Stimulated activated CD8-positive, alpha-beta memory T cell treated with anti-CD3 and anti-CD28 coated beads, Interleukin-4, amount 100 ng/mL, for 48 hours (primary cell): ENCODE results near the gene HSPA4.

ENCODE experiments used
- DNase-seq: peaks from one replicate; pipeline ENCODE4 v3.0.0-alpha.2; 2020

Gene HSPA4

GRCh38 chr5:133106761-133107572, 55.2 kb downstream of the HSPA4 start:
- no peak for DNase-seq

GRCh38 chr5:133108481-133108921, 56.7 kb downstream of the HSPA4 start:
- no peak for DNase-seq

- DNase-seq: no peak
Observed at GRCh38 chr5:133109655-133110483, 58.1 kb downstream of the HSPA4 start.

GRCh38 chr5:133110709-133111108, 58.9 kb downstream of the HSPA4 start:
- DNase-seq: no peak

GRCh38 chr5:133111299-133111698, 59.5 kb downstream of the HSPA4 start:
- DNase-seq: peak; percentile 90

GRCh38 chr5:133112026-133112660, 60.3 kb downstream of the HSPA4 start:
- DNase-seq: no peak

- DNase-seq: peak; percentile 78
Observed at GRCh38 chr5:133113331-133114061, 61.7 kb downstream of the HSPA4 start.

GRCh38 chr5:133114166-133114932, 62.5 kb downstream of the HSPA4 start:
- DNase-seq: no peak

GRCh38 chr5:133114933-133115310, 63.1 kb downstream of the HSPA4 start:
- DNase-seq: no peak

GRCh38 chr5:133116601-133117000, 64.8 kb downstream of the HSPA4 start:
- no peak for DNase-seq

GRCh38 chr5:133117166-133117911, 65.5 kb downstream of the HSPA4 start:
- DNase-seq: no peak

GRCh38 chr5:133117912-133118445, 66.2 kb downstream of the HSPA4 start:
- DNase-seq: no peak

GRCh38 chr5:133118741-133119140, 66.9 kb downstream of the HSPA4 start:
- no peak for DNase-seq

GRCh38 chr5:133119233-133119711, 67.5 kb downstream of the HSPA4 start:
- no peak for DNase-seq

GRCh38 chr5:133120156-133120750, 68.4 kb downstream of the HSPA4 start:
- no peak for DNase-seq

- DNase-seq: no peak
Observed at GRCh38 chr5:133121080-133121479, 69.3 kb downstream of the HSPA4 start.

- no peak for DNase-seq
Observed at GRCh38 chr5:133121611-133122150, 69.9 kb downstream of the HSPA4 start.

- DNase-seq: no peak
Observed at GRCh38 chr5:133122711-133123110, 70.9 kb downstream of the HSPA4 start.

GRCh38 chr5:133123297-133123696, 71.5 kb downstream of the HSPA4 start:
- no peak for DNase-seq

GRCh38 chr5:133124891-133125290, 73.1 kb downstream of the HSPA4 start:
- no peak for DNase-seq
